ENCODE measurements around the gene INO80C.

INO80C gene

GRCh38 chr18:35497370-35498197, at the start of gene INO80C:
TSS of gene INO80C (minus strand) at chr18:35497960. CDS start at chr18:35497874, 86 bp downstream.
- peak; percentile 97 for DNase-seq

- no peak for DNase-seq
These were observed 49.3 kb upstream of the INO80C start for GRCh38 chr18:35547008-35547605.

- DNase-seq: no peak
These were observed 44.6 kb upstream of the INO80C start for GRCh38 chr18:35542356-35542755.

GRCh38 chr18:35535297-35535696, 37.5 kb upstream of the INO80C start:
- no peak for DNase-seq

- no peak for DNase-seq
These were observed 36.2 kb upstream of the INO80C start for GRCh38 chr18:35533916-35534405.

GRCh38 chr18:35528749-35529274, 31.1 kb upstream of the INO80C start:
- no peak for DNase-seq

GRCh38 chr18:35526495-35527059, 28.8 kb upstream of the INO80C start:
- no peak for DNase-seq

- no peak for DNase-seq
These were observed 28.2 kb upstream of the INO80C start for GRCh38 chr18:35525795-35526494.

- no peak for DNase-seq
These were observed 26.5 kb upstream of the INO80C start for GRCh38 chr18:35524226-35524625.

GRCh38 chr18:35522130-35522959, 24.6 kb upstream of the INO80C start:
- DNase-seq: no peak

GRCh38 chr18:35521133-35521532, 23.4 kb upstream of the INO80C start:
- DNase-seq: no peak

- DNase-seq: no peak
These were observed 21.6 kb upstream of the INO80C start for GRCh38 chr18:35519148-35519899.

GRCh38 chr18:35517715-35518114, 20.0 kb upstream of the INO80C start:
- DNase-seq: no peak

- no peak for DNase-seq
These were observed 19.0 kb upstream of the INO80C start for GRCh38 chr18:35516789-35517188.

- DNase-seq: no peak
These were observed 18.6 kb upstream of the INO80C start for GRCh38 chr18:35516351-35516750.

- no peak for DNase-seq
These were observed 17.8 kb upstream of the INO80C start for GRCh38 chr18:35515460-35516130.

GRCh38 chr18:35514752-35515459, 17.1 kb upstream of the INO80C start:
- DNase-seq: no peak

GRCh38 chr18:35514283-35514682, 16.5 kb upstream of the INO80C start:
- no peak for DNase-seq

GRCh38 chr18:35513181-35513936, 15.6 kb upstream of the INO80C start:
- no peak for DNase-seq
